Measurements from ENCODE around the gene CDKAL1. TPM values are rescaled to one million over a fixed set of nuclear protein-coding genes. Genes with fewer than 3 reads are reported as not detected.
"Not testable (repeated sequence)": the region's sequence is repeated elsewhere in the genome, so short reads cannot be mapped to it uniquely, and the experiment has no call there.

CDKAL1 gene
- polyA plus RNA-seq, 2 of the 4 experiments (the other 2 are of a cell fraction), result 4.7 to 8.3 TPM

GRCh38 chr6:20610636-20611370 lies 76.5 kb downstream of the CDKAL1 start:
- no peak for FAIRE-seq
- Histone ChIP-seq H3K27ac (no peak overlapping the region), H3K4me2 (no peak overlapping the region), H3K4me3 (no peak overlapping the region), H3K4me1 (no peaks in the 10 kb centered on the region), H3K9me3 (no peaks in the 10 kb centered on the region)
- CTCF ChIA-PET, result no interaction called here
- 97% methylated on average over 2 of the region's 2 CpGs for WGBS (ENCODE audit: missing lambda C conversion rate)
- no peak for ATAC-seq
- POLR2A ChIA-PET, result no interaction called here
- no peak for DNase-seq (ENCODE audit: low read depth in 1 of 2, low spot score in 1 of 2)
- TF ChIP-seq, protein P1, sequence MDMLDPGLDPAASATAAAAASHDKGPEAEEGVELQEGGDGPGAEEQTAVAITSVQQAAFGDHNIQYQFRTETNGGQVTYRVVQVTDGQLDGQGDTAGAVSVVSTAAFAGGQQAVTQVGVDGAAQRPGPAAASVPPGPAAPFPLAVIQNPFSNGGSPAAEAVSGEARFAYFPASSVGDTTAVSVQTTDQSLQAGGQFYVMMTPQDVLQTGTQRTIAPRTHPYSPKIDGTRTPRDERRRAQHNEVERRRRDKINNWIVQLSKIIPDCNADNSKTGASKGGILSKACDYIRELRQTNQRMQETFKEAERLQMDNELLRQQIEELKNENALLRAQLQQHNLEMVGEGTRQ (IDR thresholded peaks at IDR 0.05), result no peak
- TF ChIP-seq, protein P2, sequence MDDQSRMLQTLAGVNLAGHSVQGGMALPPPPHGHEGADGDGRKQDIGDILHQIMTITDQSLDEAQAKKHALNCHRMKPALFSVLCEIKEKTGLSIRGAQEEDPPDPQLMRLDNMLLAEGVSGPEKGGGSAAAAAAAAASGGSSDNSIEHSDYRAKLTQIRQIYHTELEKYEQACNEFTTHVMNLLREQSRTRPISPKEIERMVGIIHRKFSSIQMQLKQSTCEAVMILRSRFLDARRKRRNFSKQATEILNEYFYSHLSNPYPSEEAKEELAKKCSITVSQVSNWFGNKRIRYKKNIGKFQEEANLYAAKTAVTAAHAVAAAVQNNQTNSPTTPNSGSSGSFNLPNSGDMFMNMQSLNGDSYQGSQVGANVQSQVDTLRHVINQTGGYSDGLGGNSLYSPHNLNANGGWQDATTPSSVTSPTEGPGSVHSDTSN (IDR thresholded peaks at IDR 0.05), result no peak
- no peak for TF ChIP-seq KDM5A (IDR thresholded peaks at IDR 0.05)
- no peak for TF ChIP-seq RFX5 (IDR thresholded peaks at IDR 0.05)
- no peak for TF ChIP-seq TP53 (CRISPR knock-in tag; IDR thresholded peaks at IDR 0.05)
- no peak for TF ChIP-seq TFCP2L1 (CRISPR knock-in tag; IDR thresholded peaks at IDR 0.05)
- TF ChIP-seq CEBPB (IDR thresholded peaks at IDR 0.05), result no peak
- no peak for TF ChIP-seq E2F6 (IDR thresholded peaks at IDR 0.05; ENCODE audit: borderline replicate concordance, low read depth)
- TF ChIP-seq ZNF302 (CRISPR knock-in tag; IDR thresholded peaks at IDR 0.05), result no peak
- TF ChIP-seq HOXB13 (CRISPR knock-in tag; IDR thresholded peaks at IDR 0.05; ENCODE audit: low read depth), result no peak
- no peak for TF ChIP-seq NR3C1 (IDR thresholded peaks at IDR 0.05)
- TF ChIP-seq NFE2L2 (conservative IDR thresholded peaks at IDR 0.05; ENCODE audit: low read length), result no peak
- TF ChIP-seq MYC (IDR thresholded peaks at IDR 0.05; ENCODE audit: borderline replicate concordance, low read length), result no peak

DNA sequence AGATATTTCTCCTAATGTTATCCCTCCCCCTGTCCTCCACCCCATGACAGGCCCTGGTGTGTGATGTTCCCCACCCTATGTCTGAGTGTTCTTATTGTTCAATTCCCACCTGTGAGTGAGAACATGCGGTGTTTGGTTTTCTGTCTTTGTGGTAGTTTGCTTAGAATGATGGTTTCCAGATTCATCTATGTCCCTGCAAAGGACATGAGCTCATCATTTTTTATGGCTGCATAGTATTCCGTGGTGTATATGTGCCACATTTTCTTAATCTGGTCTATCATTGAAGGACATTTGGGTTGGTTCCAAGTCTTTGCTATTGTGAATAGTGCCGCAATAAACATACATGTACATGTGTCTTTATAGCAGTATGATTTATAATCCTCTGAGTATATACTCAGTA lies 83.3 kb downstream of the CDKAL1 start:
- H3K4me3 ChIP-seq; ATAC-seq; H3K4me2 ChIP-seq; POLR2A ChIA-PET; CTCF ChIA-PET; H3K4me1 ChIP-seq; DNase-seq (ENCODE audit: low read depth in 1 of 2, low spot score in 1 of 2); H3K9me3 ChIP-seq; H3K27ac ChIP-seq; FAIRE-seq: not testable (repeated sequence)
- 98% methylated on average over 3 of the region's 3 CpGs for WGBS (ENCODE audit: missing lambda C conversion rate)

GRCh38 chr6:20620043-20620442 lies 85.8 kb downstream of the CDKAL1 start:
- Histone ChIP-seq H3K9me3 (no peaks in the 10 kb centered on the region), H3K4me2 (no peak overlapping the region), H3K4me3 (no peak overlapping the region), H3K27ac (no peak overlapping the region), H3K4me1 (no peaks in the 10 kb centered on the region)
- CTCF ChIA-PET, result no interaction called here
- POLR2A ChIA-PET, result no interaction called here
- 77% methylated on average over 2 of the region's 2 CpGs for WGBS (ENCODE audit: missing lambda C conversion rate)
- no peak for FAIRE-seq
- ATAC-seq, result no peak
- no peak for TF ChIP-seq ELK1 (IDR thresholded peaks at IDR 0.05; ENCODE audit: low read depth, low read length)
- no peak for DNase-seq (ENCODE audit: low read depth in 1 of 2, low spot score in 1 of 2)

- CTCF ChIA-PET, result no interaction called here
- TF ChIP-seq BHLHE40 (IDR thresholded peaks at IDR 0.05; ENCODE audit: low read depth, low read length) (no peak), POLR2A (IDR thresholded peaks at IDR 0.05; ENCODE audit: low read length) (no peak), EP300 (IDR thresholded peaks at IDR 0.05) (no peak), SREBF2 (IDR thresholded peaks at IDR 0.05) (no peak), NFE2L2 (conservative IDR thresholded peaks at IDR 0.05; ENCODE audit: low read length) (no peak), KDM1A (IDR thresholded peaks at IDR 0.05; ENCODE audit: low read depth) (no peak), ESRRA (IDR thresholded peaks at IDR 0.05; ENCODE audit: borderline replicate concordance, low read length) (no peak), MYC (IDR thresholded peaks at IDR 0.05; ENCODE audit: borderline replicate concordance, low read length) (no peak), RCOR1 (IDR thresholded peaks at IDR 0.05; ENCODE audit: low read depth, low read length) (no peak), SMC3 (IDR thresholded peaks at IDR 0.05) (no peak), REST (IDR thresholded peaks at IDR 0.05) (no peak)
- TF ChIP-seq, protein P3, sequence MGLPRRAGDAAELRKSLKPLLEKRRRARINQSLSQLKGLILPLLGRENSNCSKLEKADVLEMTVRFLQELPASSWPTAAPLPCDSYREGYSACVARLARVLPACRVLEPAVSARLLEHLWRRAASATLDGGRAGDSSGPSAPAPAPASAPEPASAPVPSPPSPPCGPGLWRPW (IDR thresholded peaks at IDR 0.05), result no peak
- TF ChIP-seq, protein P4, sequence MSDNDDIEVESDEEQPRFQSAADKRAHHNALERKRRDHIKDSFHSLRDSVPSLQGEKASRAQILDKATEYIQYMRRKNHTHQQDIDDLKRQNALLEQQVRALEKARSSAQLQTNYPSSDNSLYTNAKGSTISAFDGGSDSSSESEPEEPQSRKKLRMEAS (IDR thresholded peaks at IDR 0.05), result no peak
These were observed 89.5 kb downstream of the CDKAL1 start for GRCh38 chr6:20623761-20624160.

More at GRCh38 chr6:20623761-20624160, 89.5 kb downstream of the CDKAL1 start:
- Histone ChIP-seq H3K9me3 (no peaks in the 10 kb centered on the region), H3K4me3 (no peak overlapping the region), H3K27ac (no peak overlapping the region), H3K4me2 (no peak overlapping the region), H3K4me1 (no peaks in the 10 kb centered on the region)
- no peak for ATAC-seq
- no peak for DNase-seq (ENCODE audit: low read depth in 1 of 2, low spot score in 1 of 2)
- no peak for FAIRE-seq
- POLR2A ChIA-PET, result no interaction called here
